Measurements from ENCODE around the gene PRDM7. TPM values are rescaled to one million over a fixed set of nuclear protein-coding genes. Genes with fewer than 3 reads are reported as not detected.

Gene PRDM7
- total and polyA plus RNA-seq, 9 donors: 0.19 TPM; not detected in 8

GRCh38 chr16:90007015-90007414 lies 70.1 kb downstream of the PRDM7 start:
- H3K4me1 ChIP-seq (ENCODE audit: control insufficient read depth, insufficient read depth, low read length): peaks cover 12% of the 10 kb centered on the region
- DNase-seq: no peak
- WGBS (ENCODE audit: insufficient coverage): 65% methylated on average over 3 of the region's 7 CpGs
- no peak overlapping the region for H3K4me3 ChIP-seq (ENCODE audit: low read length)
- peaks cover 4% of the 10 kb centered on the region for H3K36me3 ChIP-seq (ENCODE audit: control insufficient read depth, insufficient read depth, low read length)
- H3K27ac ChIP-seq (ENCODE audit: low read length): no peak overlapping the region
- no peaks in the 10 kb centered on the region for H3K27me3 ChIP-seq (ENCODE audit: control insufficient read depth, insufficient read depth, low read length)
- H3K9me3 ChIP-seq (replicated peaks; ENCODE audit: control insufficient read depth, low read depth, low read length): no peaks in the 10 kb centered on the region

Other genes starting within 250 kb of the PRDM7 start
- 1.6 TPM for gene SPIRE2, start 248.9 kb downstream of the PRDM7 start, total RNA-seq
- 1 to 10 TPM; 1.9 to 4.2 (median 3.2) TPM for gene SPIRE2, start 248.9 kb downstream of the PRDM7 start, polyA plus RNA-seq (ENCODE audit: insufficient read depth in 1 of 8, insufficient read length in 8 of 8, low replicate concordance in 1 of 8)
- 109 TPM for gene TCF25, start 203.7 kb downstream of the PRDM7 start, total RNA-seq
- gene TCF25, start 203.7 kb downstream of the PRDM7 start, polyA plus RNA-seq (ENCODE audit: insufficient read depth in 1 of 8, insufficient read length in 8 of 8, low replicate concordance in 1 of 8): 100 to 1,000 TPM; 104 to 141 (median 123) TPM
- 1.6 TPM for gene MC1R, start 158.5 kb downstream of the PRDM7 start, total RNA-seq
- 1 to 10 TPM; 1.4 to 3.4 (median 2.5) TPM for gene MC1R, start 158.5 kb downstream of the PRDM7 start, polyA plus RNA-seq (ENCODE audit: insufficient read depth in 1 of 8, insufficient read length in 8 of 8, low replicate concordance in 1 of 8)
- gene TUBB3, start 154.0 kb downstream of the PRDM7 start, total RNA-seq: 7.1 TPM
- 10 to 100 TPM in 5 of 8 donors, 1 to 10 TPM in 3; 7.9 to 20.1 (median 10.9) TPM for gene TUBB3, start 154.0 kb downstream of the PRDM7 start, polyA plus RNA-seq (ENCODE audit: insufficient read depth in 1 of 8, insufficient read length in 8 of 8, low replicate concordance in 1 of 8)
- gene DEF8, start 128.6 kb downstream of the PRDM7 start, total RNA-seq: 34.6 TPM
- gene DEF8, start 128.6 kb downstream of the PRDM7 start, polyA plus RNA-seq (ENCODE audit: insufficient read depth in 1 of 8, insufficient read length in 8 of 8, low replicate concordance in 1 of 8): 10 to 100 TPM; 31.6 to 39.5 (median 36.6) TPM
- 2.7 TPM for gene DBNDD1, start 57.9 kb downstream of the PRDM7 start, total RNA-seq
- gene DBNDD1, start 57.9 kb downstream of the PRDM7 start, polyA plus RNA-seq (ENCODE audit: insufficient read depth in 1 of 8, insufficient read length in 8 of 8, low replicate concordance in 1 of 8): 10 to 100 TPM in 7 of 8 donors, 1 to 10 TPM in 1; 9.4 to 16.6 (median 11.2) TPM

All from muscle of leg (tissue), 11 donors.